HL-60/S4 (cell line): ENCODE data around the gene KCNF1.

ENCODE experiments used
- in situ Hi-C: fragments of 300-500 bp; cut with MboI; formaldehyde crosslinking; loops from 2 replicates; pipeline ENCODE4 v1.14.3; 2022; ENCODE audit warnings: low sequenced_read_pairs

KCNF1 gene

DNA sequence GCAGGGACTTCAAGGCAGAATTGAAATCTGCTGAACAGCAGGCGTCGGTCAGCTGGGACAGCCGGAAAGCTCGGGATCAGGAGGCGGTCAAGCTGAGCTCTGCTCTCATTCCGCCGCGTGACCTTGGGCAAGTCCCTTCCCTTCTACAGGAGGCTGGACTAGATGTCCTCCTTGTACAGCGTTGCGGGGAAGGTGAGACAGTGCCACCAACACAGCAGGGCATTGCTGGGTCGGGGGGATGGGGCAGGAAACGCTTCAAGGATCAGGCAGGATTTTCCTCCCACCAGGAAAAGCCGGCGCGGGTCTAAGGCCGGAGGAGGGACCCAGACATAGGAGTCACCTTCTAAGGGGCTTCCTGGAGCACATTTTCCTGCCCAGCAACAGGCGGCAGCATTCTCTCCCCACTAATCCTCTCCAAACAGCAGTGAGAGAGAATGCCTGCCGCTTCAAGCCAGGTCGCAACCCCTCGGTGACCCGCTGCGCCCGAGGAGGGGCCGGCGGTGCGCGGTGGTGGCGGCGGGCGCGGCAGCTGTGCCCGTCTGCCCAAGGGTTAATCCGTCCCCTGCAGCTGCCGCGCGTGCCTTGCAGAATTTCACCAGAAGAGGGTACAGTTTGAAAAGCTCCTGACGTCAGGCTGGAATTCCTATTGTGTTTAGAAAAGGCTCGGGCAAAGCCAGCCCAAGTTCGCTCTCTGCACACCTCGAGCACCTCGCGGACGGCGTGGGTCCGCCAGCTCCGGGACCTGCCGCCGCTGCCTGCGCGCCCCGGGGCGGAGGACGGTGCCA lies at the start of gene KCNF1:
TSS of gene KCNF1 (plus strand) at position 644 of the 785 bp plus-strand sequence. CDS start 493 bp downstream, outside the sequence.
- in situ Hi-C loops = no loop called here

- in situ Hi-C loops = no loop called here
Observed at GRCh38 chr2:10862330-10862729, 49.4 kb upstream of the KCNF1 start.

- in situ Hi-C loops = no loop called here
Observed at GRCh38 chr2:10863047-10863446, 48.7 kb upstream of the KCNF1 start.

GRCh38 chr2:10863837-10864236 lies 47.9 kb upstream of the KCNF1 start:
- in situ Hi-C loops = no loop called here

GRCh38 chr2:10864251-10864650 lies 47.5 kb upstream of the KCNF1 start:
- in situ Hi-C loops = no loop called here

DNA sequence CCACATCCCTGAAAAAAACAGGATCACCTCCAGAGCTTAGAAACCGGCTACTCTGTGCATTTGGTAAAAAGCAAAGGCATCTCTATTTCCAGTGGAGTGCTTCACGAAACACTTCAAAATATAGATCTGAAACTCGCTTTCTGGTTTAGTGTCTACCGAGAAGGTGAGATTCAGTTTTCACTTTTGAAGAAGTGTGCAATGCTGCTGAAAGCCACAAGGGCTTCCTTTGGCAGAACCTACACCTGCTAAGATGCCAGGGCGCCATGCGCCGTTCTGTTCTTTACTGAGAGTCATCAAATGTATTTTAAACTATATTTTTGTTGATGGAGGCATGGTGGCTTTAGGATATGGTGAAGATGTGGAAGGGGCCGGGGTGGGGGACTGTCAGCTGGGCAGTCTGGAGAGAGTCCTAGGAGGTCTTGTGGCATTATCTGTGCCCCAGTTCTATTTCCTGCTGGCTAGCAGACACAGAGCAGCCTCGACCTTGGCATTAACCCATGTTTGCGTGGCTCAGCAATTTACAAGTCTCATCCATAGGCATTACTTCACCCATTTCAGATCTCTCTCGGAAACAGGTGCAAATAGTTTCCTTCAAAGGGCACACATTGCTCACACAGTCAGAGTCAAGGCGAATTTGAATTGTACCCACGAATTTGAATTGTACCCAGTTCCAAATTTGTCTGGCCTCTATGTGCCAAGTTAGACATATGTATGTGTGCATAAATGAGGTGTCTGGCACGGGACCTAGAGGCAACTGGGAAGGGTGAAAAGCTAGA lies 46.7 kb upstream of the KCNF1 start:
- in situ Hi-C loops = no loop called here

GRCh38 chr2:10865841-10866240 lies 45.9 kb upstream of the KCNF1 start:
- in situ Hi-C loops = no loop called here

- in situ Hi-C loops = no loop called here
Observed at GRCh38 chr2:10867692-10868420, 43.9 kb upstream of the KCNF1 start.

GRCh38 chr2:10868465-10869314 lies 43.0 kb upstream of the KCNF1 start:
- in situ Hi-C loops = no loop called here

- in situ Hi-C loops = no loop called here
Observed at GRCh38 chr2:10871978-10872377, 39.8 kb upstream of the KCNF1 start.

DNA sequence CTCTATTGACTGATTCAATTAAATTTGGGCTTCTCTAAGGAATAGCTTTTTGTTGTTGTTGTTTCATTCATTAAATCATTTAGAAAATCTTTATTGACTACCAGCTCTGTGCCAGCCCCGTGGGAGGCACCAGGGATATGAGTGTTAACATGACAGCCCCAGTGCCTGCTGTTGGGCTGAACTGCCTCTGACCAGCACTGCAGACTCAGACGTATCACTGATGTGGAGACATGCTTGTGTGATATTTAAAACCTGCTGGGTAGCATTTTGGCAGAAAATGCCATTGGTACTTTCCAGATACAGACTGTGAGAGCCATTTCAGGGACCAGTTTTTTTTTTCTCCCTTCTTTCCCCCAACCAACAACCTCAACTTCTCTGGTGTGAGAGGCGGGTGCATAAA lies 38.6 kb upstream of the KCNF1 start:
- in situ Hi-C loops = no loop called here

- in situ Hi-C loops = no loop called here
Observed at GRCh38 chr2:10873790-10874437, 37.8 kb upstream of the KCNF1 start.

DNA sequence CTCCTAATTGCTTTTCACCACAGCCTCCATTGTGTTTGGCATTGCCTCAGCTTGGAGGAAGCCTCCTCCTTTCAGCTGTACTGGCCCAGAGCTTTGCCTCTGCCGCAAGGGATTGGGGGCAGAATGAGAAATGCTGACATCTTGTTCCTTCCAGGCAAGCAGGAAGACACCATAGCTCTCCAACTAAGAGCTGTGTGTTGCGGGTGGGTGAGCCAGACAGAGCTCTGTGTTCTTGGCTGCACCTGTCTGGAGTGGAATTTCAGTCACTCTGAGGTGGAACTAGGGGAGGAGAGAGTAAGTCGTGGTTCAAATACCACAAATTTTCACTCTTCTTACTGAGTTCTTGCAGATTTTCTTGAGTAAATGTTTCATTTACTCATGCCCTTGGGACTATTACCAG lies 36.6 kb upstream of the KCNF1 start:
- in situ Hi-C loops = no loop called here

DNA sequence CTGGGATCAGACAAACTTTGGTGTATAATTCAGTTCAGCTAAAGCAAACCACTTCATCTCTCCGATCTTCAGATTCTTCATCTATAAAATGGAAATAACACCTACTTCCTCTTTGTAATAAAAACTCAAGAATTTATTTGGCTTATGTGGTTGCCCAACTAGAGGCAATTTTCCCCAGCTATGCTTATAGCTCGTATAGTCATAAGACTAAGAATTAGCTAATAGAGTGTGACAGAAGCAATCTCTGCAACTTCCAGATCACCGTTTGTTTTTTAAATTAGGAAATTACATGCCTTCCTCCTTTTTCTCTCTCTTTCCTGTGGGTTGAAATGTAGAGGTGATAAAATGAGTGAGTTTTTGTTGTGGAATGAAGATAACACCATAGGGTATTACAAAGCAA lies 35.3 kb upstream of the KCNF1 start:
- in situ Hi-C loops = no loop called here

GRCh38 chr2:10876963-10877362 lies 34.8 kb upstream of the KCNF1 start:
- in situ Hi-C loops = no loop called here

GRCh38 chr2:10877651-10878111 lies 34.1 kb upstream of the KCNF1 start:
- in situ Hi-C loops = no loop called here

DNA sequence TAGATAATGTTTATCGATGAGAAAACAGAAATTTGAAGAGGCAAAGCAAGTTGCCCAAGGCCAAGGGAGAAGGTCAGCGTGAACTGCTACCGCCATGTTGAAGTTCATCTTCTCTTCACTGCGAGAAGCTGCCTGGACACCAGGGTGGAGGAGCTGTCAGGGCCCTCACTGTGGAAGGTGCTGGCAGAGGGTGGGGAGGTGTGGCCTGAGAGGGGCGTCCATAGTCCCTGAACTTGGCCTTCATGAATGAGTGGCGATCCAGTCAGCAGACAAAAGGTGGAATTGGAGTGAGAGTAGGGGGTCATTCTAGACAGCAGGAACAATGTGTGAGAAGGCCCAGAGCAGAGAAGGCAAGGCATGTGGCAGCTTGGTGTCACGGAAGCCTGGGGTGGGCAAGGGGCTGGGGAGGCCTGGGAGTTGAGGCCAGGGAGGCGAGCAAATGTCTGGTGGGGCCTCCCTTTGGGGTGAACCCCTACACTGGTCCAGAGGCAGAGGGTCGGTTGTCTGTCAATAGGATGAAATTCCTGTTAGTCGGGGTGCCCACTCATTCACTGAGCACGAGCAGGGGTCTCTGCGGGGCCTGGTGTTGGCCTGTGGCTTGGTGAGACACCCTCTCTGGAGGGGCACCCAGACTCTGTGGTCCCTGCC lies 33.3 kb upstream of the KCNF1 start:
- in situ Hi-C loops = no loop called here

- in situ Hi-C loops = no loop called here
Observed at GRCh38 chr2:10879159-10879558, 32.6 kb upstream of the KCNF1 start.
